WTC11 (cell line): Measurements from ENCODE around the gene SYN1. TPM values are rescaled to one million over a fixed set of nuclear protein-coding genes. Genes with fewer than 3 reads are reported as not detected.
A peak's percentile ranks its signal among the peaks of the same experiment; 100 is the strongest.

Source experiments
- ATAC-seq: fragments of 200-7000 bp; cut with Tn5 transposase; 2 replicates; pipeline ENCODE4 v1.10.0; 2021; ENCODE audit warnings: mild to moderate bottlenecking, moderate library complexity
- CTCF ChIA-PET: fragments of 300-600 bp; sonication (Branson Sonifier 250); formaldehyde crosslinking; loops from one replicate; lab custom pipeline; 2021; ENCODE audit warnings: antibody characterized with exemption; lab: Charles Lee
- POLR2A ChIA-PET: fragments of 350-600 bp; sonication (Branson Sonifier 250); formaldehyde crosslinking; loops from one replicate; lab custom pipeline; 2021; ENCODE audit warnings: antibody characterized with exemption; lab: Charles Lee
- DNase-seq: peaks from one replicate; pipeline ENCODE4 v3.0.0; 2021; ENCODE audit warnings: low spot score
- H3K27ac Mint-ChIP-seq: 2 replicates; pipeline ENCODE4 v1.8.0; 2021; ENCODE audit warnings: mixed read lengths
- H3K27me3 Mint-ChIP-seq: 2 replicates; pipeline ENCODE4 v1.8.0; 2021; ENCODE audit warnings: low read depth, mild to moderate bottlenecking, moderate library complexity, mixed read lengths
- H3K36me3 Mint-ChIP-seq: 2 replicates; pipeline ENCODE4 v1.8.0; 2021; ENCODE audit warnings: mixed read lengths
- H3K4me1 Mint-ChIP-seq: 2 replicates; pipeline ENCODE4 v1.8.0; 2022; ENCODE audit warnings: mixed read lengths
- H3K4me3 Mint-ChIP-seq: 2 replicates; pipeline ENCODE4 v1.8.0; 2021; ENCODE audit warnings: mild to moderate bottlenecking, moderate library complexity, mixed read lengths
- H3K9me3 Mint-ChIP-seq: 2 replicates; pipeline ENCODE4 v1.8.0; 2021; ENCODE audit warnings: mixed read lengths
- CREB1 ChIP-seq: sonication (generic); formaldehyde crosslinking; IDR thresholded peaks from 2 replicates; pipeline ENCODE4 v1.8.0; 2023; ENCODE audit warnings: mild to moderate bottlenecking, missing genetic modification reagents
- ESRRA ChIP-seq: sonication (generic); formaldehyde crosslinking; IDR thresholded peaks from 2 replicates; pipeline ENCODE4 v1.8.1; 2022; ENCODE audit warnings: mild to moderate bottlenecking, missing genetic modification reagents, borderline replicate concordance
- NFYB ChIP-seq: sonication (generic); formaldehyde crosslinking; conservative IDR thresholded peaks from 2 replicates; pipeline ENCODE4 v1.8.0; 2022; ENCODE audit warnings: low read depth, missing genetic modification reagents
- OVOL2 ChIP-seq: fragments of 250-450 bp; sonication (Bioruptor Pico); IDR thresholded peaks from 2 replicates; pipeline ENCODE4 v1.9.0; 2021; ENCODE audit warnings: mild to moderate bottlenecking, borderline replicate concordance
- PRRX2 ChIP-seq: fragments of 250-450 bp; sonication (Bioruptor Pico); IDR thresholded peaks from 2 replicates; pipeline ENCODE4 v1.8.0; 2021; ENCODE audit warnings: mild to moderate bottlenecking
- ZNF219 ChIP-seq: sonication (generic); formaldehyde crosslinking; IDR thresholded peaks from 2 replicates; pipeline ENCODE4 v1.8.0; 2023; ENCODE audit warnings: missing genetic modification reagents, mild to moderate bottlenecking, borderline replicate concordance
- ZNF671 ChIP-seq: fragments of 250-450 bp; sonication (Bioruptor Pico); IDR thresholded peaks from 2 replicates; pipeline ENCODE4 v1.8.0; 2021; ENCODE audit warnings: mild to moderate bottlenecking
- total RNA-seq: library from RNA; stranded (reverse); gene quantifications from 3 replicates; pipeline ENCODE4 v1.2.3, GENCODE V29; 2021
- TF ChIP-seq, protein P1 (sequence below): fragments of 250-450 bp; sonication (Bioruptor Pico); IDR thresholded peaks from 2 replicates; pipeline ENCODE4 v1.9.0; 2021; ENCODE audit warnings: mild to moderate bottlenecking, borderline replicate concordance
- TF ChIP-seq, protein P2 (sequence below): fragments of 250-450 bp; sonication (Bioruptor Pico); IDR thresholded peaks from 2 replicates; pipeline ENCODE4 v1.9.0; 2021; ENCODE audit warnings: moderate library complexity, mild to moderate bottlenecking, inconsistent platforms, borderline replicate concordance
- TF ChIP-seq, protein P3 (sequence below): sonication (generic); formaldehyde crosslinking; IDR thresholded peaks from 2 replicates; pipeline ENCODE4 v1.8.0; 2022; ENCODE audit warnings: mild to moderate bottlenecking, missing genetic modification reagents
- TF ChIP-seq, protein P4 (sequence below): sonication (generic); formaldehyde crosslinking; IDR thresholded peaks from 2 replicates; pipeline ENCODE4 v1.8.0; 2023; ENCODE audit warnings: mild to moderate bottlenecking, missing genetic modification reagents

SYN1 gene
- total RNA-seq, 1 experiment from 2014 or later = 7.1 TPM

DNA sequence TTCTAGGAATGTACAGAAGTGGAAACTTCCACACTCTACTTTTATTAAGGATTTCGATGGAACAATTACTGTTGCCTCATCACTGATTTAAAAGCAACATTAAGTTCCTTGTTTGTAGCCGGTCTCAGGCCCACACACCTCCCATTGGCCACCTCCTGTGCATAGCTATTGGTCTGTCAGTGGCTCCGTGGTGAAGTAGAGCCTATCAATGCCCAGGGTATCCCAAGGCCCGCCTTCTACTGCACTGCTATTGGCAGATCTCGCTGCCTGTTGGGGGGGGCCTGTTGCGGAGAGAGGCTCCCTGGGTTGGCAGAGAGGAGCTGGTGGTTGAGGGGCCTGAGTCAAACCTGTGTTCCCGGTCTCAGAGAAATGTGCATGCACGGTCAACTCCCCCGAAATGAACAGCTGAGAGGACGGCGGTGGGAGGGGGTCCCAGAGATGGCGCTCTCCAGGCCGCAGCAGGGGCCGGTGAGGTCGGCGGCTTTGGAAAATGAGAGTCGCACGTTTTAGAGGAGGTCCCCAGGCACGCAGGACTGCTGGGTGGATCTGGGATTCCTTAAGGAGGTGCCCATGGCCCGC is 63.5 kb downstream of the SYN1 start:
- no peaks in the 10 kb centered on the region for H3K9me3 Mint-ChIP-seq
- POLR2A ChIA-PET = interaction anchor here (0.6 to 1.4 kb wide), 4 partner anchors 18 to 338 kb away, joined by 3 to 5 read pairs (median 4); partner anchors contain the start of gene CDK16
- TF ChIP-seq, protein P1, sequence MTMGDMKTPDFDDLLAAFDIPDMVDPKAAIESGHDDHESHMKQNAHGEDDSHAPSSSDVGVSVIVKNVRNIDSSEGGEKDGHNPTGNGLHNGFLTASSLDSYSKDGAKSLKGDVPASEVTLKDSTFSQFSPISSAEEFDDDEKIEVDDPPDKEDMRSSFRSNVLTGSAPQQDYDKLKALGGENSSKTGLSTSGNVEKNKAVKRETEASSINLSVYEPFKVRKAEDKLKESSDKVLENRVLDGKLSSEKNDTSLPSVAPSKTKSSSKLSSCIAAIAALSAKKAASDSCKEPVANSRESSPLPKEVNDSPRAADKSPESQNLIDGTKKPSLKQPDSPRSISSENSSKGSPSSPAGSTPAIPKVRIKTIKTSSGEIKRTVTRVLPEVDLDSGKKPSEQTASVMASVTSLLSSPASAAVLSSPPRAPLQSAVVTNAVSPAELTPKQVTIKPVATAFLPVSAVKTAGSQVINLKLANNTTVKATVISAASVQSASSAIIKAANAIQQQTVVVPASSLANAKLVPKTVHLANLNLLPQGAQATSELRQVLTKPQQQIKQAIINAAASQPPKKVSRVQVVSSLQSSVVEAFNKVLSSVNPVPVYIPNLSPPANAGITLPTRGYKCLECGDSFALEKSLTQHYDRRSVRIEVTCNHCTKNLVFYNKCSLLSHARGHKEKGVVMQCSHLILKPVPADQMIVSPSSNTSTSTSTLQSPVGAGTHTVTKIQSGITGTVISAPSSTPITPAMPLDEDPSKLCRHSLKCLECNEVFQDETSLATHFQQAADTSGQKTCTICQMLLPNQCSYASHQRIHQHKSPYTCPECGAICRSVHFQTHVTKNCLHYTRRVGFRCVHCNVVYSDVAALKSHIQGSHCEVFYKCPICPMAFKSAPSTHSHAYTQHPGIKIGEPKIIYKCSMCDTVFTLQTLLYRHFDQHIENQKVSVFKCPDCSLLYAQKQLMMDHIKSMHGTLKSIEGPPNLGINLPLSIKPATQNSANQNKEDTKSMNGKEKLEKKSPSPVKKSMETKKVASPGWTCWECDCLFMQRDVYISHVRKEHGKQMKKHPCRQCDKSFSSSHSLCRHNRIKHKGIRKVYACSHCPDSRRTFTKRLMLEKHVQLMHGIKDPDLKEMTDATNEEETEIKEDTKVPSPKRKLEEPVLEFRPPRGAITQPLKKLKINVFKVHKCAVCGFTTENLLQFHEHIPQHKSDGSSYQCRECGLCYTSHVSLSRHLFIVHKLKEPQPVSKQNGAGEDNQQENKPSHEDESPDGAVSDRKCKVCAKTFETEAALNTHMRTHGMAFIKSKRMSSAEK (CRISPR knock-in tag) = no peak
- TF ChIP-seq ESRRA = no peak
- TF ChIP-seq, protein P2, sequence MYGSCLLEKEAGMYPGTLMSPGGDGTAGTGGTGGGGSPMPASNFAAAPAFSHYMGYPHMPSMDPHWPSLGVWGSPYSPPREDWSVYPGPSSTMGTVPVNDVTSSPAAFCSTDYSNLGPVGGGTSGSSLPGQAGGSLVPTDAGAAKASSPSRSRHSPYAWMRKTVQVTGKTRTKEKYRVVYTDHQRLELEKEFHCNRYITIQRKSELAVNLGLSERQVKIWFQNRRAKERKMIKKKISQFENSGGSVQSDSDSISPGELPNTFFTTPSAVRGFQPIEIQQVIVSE = no peak
- TF ChIP-seq NFYB = peak; percentile 93
- no peak for TF ChIP-seq PRRX2 (CRISPR knock-in tag)
- TF ChIP-seq, protein P3, sequence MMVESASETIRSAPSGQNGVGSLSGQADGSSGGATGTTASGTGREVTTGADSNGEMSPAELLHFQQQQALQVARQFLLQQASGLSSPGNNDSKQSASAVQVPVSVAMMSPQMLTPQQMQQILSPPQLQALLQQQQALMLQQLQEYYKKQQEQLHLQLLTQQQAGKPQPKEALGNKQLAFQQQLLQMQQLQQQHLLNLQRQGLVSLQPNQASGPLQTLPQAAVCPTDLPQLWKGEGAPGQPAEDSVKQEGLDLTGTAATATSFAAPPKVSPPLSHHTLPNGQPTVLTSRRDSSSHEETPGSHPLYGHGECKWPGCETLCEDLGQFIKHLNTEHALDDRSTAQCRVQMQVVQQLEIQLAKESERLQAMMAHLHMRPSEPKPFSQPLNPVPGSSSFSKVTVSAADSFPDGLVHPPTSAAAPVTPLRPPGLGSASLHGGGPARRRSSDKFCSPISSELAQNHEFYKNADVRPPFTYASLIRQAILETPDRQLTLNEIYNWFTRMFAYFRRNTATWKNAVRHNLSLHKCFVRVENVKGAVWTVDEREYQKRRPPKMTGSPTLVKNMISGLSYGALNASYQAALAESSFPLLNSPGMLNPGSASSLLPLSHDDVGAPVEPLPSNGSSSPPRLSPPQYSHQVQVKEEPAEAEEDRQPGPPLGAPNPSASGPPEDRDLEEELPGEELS (CRISPR knock-in tag) = no peak
- TF ChIP-seq ZNF671 (CRISPR knock-in tag) = no peak
- TF ChIP-seq OVOL2 (CRISPR knock-in tag) = no peak
- no peak for TF ChIP-seq CREB1 (CRISPR knock-in tag)
- DNase-seq (peak; percentile 79), ATAC-seq (peak; percentile 94)
- peaks cover 20% of the 10 kb centered on the region for H3K4me1 Mint-ChIP-seq
- peak overlapping the region; percentile 85 for H3K4me3 Mint-ChIP-seq
- CTCF ChIA-PET = interaction anchor here (0.5 to 2.1 kb wide), 8 partner anchors 9 to 171 kb away, joined by 3 to 9 read pairs (median 6); no protein-coding TSS in a partner anchor
- no peaks in the 10 kb centered on the region for H3K27me3 Mint-ChIP-seq
- peak overlapping the region; percentile 94 for H3K27ac Mint-ChIP-seq
- H3K36me3 Mint-ChIP-seq = no peaks in the 10 kb centered on the region

DNA sequence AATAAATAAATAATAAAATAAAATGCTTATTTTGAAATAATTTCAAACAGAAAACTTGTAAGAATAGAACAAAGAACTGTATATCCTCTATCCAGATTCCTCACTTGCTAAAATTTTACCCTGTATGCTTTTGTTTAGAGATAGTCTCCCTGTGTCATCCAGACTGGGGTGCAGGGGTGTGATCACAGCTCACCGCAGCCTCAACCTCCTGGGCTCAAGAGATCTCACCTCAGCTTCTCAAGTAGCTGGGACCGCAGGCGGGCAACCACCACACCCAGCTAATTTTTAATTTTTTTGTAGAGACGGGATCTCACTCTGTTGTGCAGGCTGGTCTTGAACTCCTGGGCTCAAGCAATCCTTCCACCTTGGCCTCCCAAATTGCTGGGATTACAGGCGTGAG is 76.2 kb downstream of the SYN1 start:
- POLR2A ChIA-PET = no interaction called here
- H3K9me3 Mint-ChIP-seq = no peaks in the 10 kb centered on the region
- no peak for TF ChIP-seq ZNF219
- TF ChIP-seq, protein P4, sequence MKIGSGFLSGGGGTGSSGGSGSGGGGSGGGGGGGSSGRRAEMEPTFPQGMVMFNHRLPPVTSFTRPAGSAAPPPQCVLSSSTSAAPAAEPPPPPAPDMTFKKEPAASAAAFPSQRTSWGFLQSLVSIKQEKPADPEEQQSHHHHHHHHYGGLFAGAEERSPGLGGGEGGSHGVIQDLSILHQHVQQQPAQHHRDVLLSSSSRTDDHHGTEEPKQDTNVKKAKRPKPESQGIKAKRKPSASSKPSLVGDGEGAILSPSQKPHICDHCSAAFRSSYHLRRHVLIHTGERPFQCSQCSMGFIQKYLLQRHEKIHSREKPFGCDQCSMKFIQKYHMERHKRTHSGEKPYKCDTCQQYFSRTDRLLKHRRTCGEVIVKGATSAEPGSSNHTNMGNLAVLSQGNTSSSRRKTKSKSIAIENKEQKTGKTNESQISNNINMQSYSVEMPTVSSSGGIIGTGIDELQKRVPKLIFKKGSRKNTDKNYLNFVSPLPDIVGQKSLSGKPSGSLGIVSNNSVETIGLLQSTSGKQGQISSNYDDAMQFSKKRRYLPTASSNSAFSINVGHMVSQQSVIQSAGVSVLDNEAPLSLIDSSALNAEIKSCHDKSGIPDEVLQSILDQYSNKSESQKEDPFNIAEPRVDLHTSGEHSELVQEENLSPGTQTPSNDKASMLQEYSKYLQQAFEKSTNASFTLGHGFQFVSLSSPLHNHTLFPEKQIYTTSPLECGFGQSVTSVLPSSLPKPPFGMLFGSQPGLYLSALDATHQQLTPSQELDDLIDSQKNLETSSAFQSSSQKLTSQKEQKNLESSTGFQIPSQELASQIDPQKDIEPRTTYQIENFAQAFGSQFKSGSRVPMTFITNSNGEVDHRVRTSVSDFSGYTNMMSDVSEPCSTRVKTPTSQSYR (CRISPR knock-in tag) = no peak
- TF ChIP-seq, protein P1 (CRISPR knock-in tag) = no peak

More for the DNA sequence above, 76.2 kb downstream of the SYN1 start:
- no peaks in the 10 kb centered on the region for H3K36me3 Mint-ChIP-seq
- H3K27ac Mint-ChIP-seq = no peak overlapping the region
- no peaks in the 10 kb centered on the region for H3K27me3 Mint-ChIP-seq
- CTCF ChIA-PET = no interaction called here
- no peak for DNase-seq
- no peak overlapping the region for H3K4me3 Mint-ChIP-seq
- no peak for ATAC-seq
- H3K4me1 Mint-ChIP-seq = 0 out of 2 replicates have a peak, but pooled peaks cover 2% of the 10 kb centered on the region
